Choroid plexus epithelial cell (primary cell): ENCODE measurements around the gene TAS2R13.

Source experiments
- DNase-seq: peaks from one replicate; pipeline ENCODE4 v3.0.0-alpha.2; 2010; ENCODE audit warnings: low read depth
- H3K4me3 ChIP-seq: 2 replicates; pipeline ENCODE4 v1.5.1; 2011; ENCODE audit warnings: low read depth, mild to moderate bottlenecking, control low read depth, low read length, moderate library complexity
- TF ChIP-seq, protein P1 (sequence below): conservative IDR thresholded peaks from 2 replicates; pipeline ENCODE4 v1.5.1; 2011; ENCODE audit warnings: low read depth, mild to moderate bottlenecking, control low read depth, inconsistent platforms, low read length, moderate library complexity

The TAS2R13 gene

GRCh38 chr12:10884086-10884725 lies 25.2 kb downstream of the TAS2R13 start, which contains the start of gene PRH1:
PRH1 (minus strand) TSS chr12:10884255; CDS start chr12:10884217, 38 bp downstream.
- no peak within 1 kb of the TSS for H3K4me3 ChIP-seq
- no peak for DNase-seq
- TF ChIP-seq, protein P1, sequence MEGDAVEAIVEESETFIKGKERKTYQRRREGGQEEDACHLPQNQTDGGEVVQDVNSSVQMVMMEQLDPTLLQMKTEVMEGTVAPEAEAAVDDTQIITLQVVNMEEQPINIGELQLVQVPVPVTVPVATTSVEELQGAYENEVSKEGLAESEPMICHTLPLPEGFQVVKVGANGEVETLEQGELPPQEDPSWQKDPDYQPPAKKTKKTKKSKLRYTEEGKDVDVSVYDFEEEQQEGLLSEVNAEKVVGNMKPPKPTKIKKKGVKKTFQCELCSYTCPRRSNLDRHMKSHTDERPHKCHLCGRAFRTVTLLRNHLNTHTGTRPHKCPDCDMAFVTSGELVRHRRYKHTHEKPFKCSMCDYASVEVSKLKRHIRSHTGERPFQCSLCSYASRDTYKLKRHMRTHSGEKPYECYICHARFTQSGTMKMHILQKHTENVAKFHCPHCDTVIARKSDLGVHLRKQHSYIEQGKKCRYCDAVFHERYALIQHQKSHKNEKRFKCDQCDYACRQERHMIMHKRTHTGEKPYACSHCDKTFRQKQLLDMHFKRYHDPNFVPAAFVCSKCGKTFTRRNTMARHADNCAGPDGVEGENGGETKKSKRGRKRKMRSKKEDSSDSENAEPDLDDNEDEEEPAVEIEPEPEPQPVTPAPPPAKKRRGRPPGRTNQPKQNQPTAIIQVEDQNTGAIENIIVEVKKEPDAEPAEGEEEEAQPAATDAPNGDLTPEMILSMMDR, result no peak

DNA sequence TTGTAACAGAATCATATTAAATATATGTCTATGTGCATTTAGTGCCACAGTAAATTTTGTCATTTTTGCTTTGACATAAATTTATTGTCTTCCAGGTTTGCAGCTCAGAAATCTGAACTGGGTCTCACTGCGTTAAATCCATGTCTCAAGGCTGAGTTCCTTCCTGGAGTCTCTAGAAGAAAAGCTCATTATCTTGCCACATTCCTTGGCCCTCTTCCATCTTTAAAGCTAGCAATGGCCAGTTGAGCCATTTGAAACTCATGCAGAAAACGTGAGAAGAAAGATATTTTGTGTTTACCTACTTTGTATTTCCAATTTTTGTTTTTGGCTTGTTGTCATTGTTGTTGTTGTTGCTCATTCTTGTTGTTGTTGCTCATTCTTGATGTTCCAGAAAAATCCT lies 36.0 kb downstream of the TAS2R13 start:
- TF ChIP-seq, protein P1, result no peak
- no peak overlapping the region for H3K4me3 ChIP-seq
- DNase-seq, result peak; percentile 61

- DNase-seq, result no peak
- H3K4me3 ChIP-seq, result no peak overlapping the region
- TF ChIP-seq, protein P1, result peak; percentile 5
Observed at GRCh38 chr12:10867381-10867780, 42.0 kb downstream of the TAS2R13 start.

DNA sequence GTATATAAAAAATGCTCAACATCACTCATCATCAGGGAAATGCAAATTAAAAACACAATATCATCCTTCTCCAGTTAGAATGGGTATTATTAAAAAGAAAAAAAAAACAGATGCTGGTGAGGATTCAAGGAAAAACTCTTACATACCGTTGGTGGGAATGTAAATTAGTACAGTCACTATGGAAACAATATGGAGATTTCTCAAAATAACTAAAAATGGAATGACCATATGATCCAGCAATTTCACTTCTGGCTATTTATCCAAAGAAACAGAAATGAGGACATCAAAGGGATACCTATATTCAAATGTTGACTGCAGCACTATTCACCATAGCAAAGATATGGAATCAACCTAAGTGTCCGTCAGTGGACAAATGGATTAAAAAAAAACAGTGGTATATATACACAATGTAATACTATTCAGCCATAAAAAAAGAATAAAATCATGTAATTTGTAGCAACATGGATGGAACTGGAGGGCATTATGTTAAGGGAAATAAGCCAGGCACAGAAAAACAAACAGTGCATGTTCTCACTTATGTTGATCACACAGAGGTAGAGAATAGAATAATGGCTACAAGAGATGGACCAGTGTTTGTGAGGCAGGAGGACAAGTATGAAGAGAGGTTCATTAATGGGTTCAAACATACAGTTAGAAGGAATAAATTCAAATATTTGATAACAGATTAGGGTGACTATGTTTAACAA lies 45.7 kb downstream of the TAS2R13 start:
- DNase-seq, result no peak

DNA sequence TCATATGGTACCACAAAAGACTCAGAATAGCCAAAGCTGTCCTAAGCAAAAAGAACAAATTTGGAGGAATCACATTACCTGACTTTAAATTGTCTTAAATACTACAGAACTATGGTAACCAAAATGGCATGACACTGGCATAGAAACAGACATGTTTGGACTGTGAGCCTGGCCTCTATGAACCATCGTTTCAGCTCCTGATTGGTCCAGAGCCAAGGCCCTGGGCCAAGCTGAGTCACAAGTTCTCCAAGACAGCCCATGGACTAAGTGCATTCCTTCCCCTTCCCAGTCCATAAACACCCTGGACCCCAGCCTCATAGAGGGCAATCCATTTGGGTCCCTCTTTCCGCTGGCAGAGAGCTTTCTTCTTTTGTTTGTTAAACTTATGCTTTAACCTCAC lies 48.0 kb downstream of the TAS2R13 start:
- TF ChIP-seq, protein P1, result no peak
- no peak overlapping the region for H3K4me3 ChIP-seq
- DNase-seq, result no peak

More for the DNA sequence above, 45.7 kb downstream of the TAS2R13 start:
- no peak overlapping the region for H3K4me3 ChIP-seq
- TF ChIP-seq, protein P1, result no peak
